Thoracic aorta (tissue), 2 donors: Measurements from ENCODE around the gene DPF1. TPM values are rescaled to one million over a fixed set of nuclear protein-coding genes. Genes with fewer than 3 reads are reported as not detected.
"Not testable (repeated sequence)": the region's sequence is repeated elsewhere in the genome, so short reads cannot be mapped to it uniquely, and the experiment has no call there.

ENCODE experiments used
- ATAC-seq: fragments of 150-250 bp; one replicate; pipeline ENCODE4 v1.8.0; 2017; ENCODE audit warnings: low read depth; ENCODE audit not compliant: insufficient number of reproducible peaks, low FRiP score
- DNase-seq: peaks from one replicate; pipeline ENCODE4 v3.0.0-alpha.2; 2020; ENCODE audit warnings: low spot score
- H3K27ac ChIP-seq, 2 donors: fragments of 200-600 bp; sonication (generic); 1 replicate in 1 of 2; 2 replicates in 1 of 2; pipeline ENCODE4 v1.5.1; 2016; ENCODE audit warnings: mild to moderate bottlenecking in 2 of 2, moderate library complexity in 2 of 2
- H3K27me3 ChIP-seq: fragments of 200-600 bp; sonication (generic); replicated peaks from 2 replicates; pipeline ENCODE4 v1.6.0; 2016; ENCODE audit warnings: mild to moderate bottlenecking; ENCODE audit not compliant: insufficient read depth
- H3K36me3 ChIP-seq: fragments of 200-600 bp; sonication (generic); one replicate; pipeline ENCODE4 v1.5.1; 2016
- H3K4me1 ChIP-seq, 2 donors: fragments of 200-600 bp; sonication (generic); 1 replicate in 1 of 2; 2 replicates in 1 of 2; pipeline versions ENCODE4 v1.5.1 to v1.6.0; 2016; ENCODE audit warnings: low read depth in 2 of 2, mild to moderate bottlenecking in 1 of 2; ENCODE audit not compliant: control insufficient read depth in 1 of 2
- H3K4me3 ChIP-seq: fragments of 200-600 bp; sonication (generic); 2 replicates; pipeline ENCODE4 v1.5.1; 2016; ENCODE audit warnings: mild to moderate bottlenecking
- H3K9me3 ChIP-seq: fragments of 200-600 bp; sonication (generic); 2 replicates; pipeline ENCODE4 v1.5.1; 2016
- total RNA-seq, 2 donors: library from RNA; depleted of rRNA; stranded (reverse); fragments of >200 nt; gene quantifications; one replicate each; pipeline versions ENCODE4 v1.1.0 to v1.2.3, GENCODE V29; 2016
- TF ChIP-seq, protein P1 (sequence below): fragments of 200-600 bp; sonication (generic); IDR thresholded peaks from one replicate; pipeline ENCODE4 v1.5.1; 2019; ENCODE audit warnings: antibody characterized with exemption

The DPF1 gene
- total RNA-seq, 2 donors from 2014 or later: 0.85 to 1.2 TPM

DNA sequence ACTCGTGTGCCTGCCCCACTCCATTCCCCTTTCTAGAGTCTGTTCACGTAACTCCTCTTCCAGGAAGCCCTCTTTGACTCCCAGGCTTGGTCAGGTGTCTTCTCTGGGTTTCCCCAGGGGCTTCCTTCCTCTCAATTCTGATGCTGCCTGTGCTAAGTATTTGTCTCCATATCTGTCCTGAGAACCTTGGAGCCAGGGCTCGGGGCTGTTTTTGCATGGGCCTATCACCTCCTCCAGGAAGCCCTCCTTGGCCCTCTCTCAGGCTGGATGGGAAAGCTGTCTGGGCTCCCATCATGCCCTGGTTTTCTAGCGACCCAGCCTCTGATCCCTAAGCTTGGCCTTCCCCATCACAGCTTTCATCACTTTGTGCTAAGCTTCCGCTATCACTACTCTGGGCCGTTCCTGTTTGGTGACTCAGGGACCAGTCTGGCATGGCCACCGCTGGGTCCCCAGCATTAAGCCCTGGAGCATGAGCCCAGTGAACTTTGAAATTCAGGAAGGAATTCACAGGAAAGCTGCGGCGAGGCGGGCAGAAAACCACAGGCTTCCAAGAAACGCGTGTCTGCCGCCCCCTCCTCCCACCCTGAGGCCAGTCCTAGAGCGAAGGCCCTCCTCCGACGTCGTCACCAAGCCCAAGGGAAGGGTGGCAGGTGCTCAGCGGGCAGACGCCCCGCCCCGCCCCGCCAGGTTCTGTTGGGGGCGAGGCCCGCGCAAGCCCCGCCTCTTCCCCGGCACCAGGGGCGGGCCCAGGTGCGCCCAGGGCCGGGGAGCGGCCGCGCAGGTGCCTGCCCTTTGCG lies 39.9 kb upstream of the DPF1 start:
- H3K4me3 ChIP-seq: peak overlapping the region; percentile 83
- H3K4me1 ChIP-seq: peaks cover 26 to 49% of the 10 kb centered on the region in 2 donors
- TF ChIP-seq, protein P1, sequence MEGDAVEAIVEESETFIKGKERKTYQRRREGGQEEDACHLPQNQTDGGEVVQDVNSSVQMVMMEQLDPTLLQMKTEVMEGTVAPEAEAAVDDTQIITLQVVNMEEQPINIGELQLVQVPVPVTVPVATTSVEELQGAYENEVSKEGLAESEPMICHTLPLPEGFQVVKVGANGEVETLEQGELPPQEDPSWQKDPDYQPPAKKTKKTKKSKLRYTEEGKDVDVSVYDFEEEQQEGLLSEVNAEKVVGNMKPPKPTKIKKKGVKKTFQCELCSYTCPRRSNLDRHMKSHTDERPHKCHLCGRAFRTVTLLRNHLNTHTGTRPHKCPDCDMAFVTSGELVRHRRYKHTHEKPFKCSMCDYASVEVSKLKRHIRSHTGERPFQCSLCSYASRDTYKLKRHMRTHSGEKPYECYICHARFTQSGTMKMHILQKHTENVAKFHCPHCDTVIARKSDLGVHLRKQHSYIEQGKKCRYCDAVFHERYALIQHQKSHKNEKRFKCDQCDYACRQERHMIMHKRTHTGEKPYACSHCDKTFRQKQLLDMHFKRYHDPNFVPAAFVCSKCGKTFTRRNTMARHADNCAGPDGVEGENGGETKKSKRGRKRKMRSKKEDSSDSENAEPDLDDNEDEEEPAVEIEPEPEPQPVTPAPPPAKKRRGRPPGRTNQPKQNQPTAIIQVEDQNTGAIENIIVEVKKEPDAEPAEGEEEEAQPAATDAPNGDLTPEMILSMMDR: no peak
- H3K36me3 ChIP-seq: no peaks in the 10 kb centered on the region
- H3K27me3 ChIP-seq: no peaks in the 10 kb centered on the region
- no peaks in the 10 kb centered on the region for H3K9me3 ChIP-seq
- ATAC-seq: peak; percentile 23
- peak; percentile 46 for DNase-seq
- H3K27ac ChIP-seq: peak overlapping the region; percentile 99 to 100

DNA sequence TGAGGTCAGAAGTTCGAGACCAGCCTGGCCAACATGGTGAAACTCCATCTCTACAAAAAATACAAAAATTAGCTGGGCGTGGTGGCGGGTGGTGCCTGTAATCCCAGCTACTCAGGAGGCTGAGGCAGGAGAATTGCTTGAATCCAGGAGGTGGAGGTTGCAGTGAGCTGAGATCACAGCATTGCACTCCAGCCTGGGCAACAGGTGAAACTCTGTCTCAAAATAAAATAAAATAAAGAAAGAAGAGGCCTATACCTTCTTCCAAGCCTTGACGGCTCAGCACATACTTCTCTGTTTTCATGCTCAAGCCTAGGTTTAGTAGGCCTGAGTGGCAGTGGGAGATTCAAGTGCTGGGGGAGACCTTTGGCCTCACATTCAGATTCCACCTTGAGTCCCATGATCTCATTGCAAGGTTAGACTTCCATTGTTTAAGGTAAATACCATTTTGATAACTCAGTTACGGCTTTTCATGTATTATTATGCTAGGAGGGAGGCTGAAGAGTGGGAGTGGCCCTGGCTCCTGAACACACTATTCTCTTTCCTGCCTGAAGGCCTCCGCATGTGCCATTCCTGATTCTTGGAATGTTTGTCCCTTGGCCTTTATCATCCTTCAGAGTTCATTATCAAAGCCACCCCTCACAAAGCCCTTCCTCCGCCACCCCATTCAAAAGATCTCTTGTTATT lies 38.7 kb upstream of the DPF1 start:
- H3K9me3 ChIP-seq: no peaks in the 10 kb centered on the region
- H3K4me3 ChIP-seq: no peak overlapping the region
- DNase-seq (no peak), ATAC-seq (no peak)
- H3K27ac ChIP-seq: peak overlapping the region in 1 of 2 donors; percentile 99
- H3K4me1 ChIP-seq: peaks cover 18 to 37% of the 10 kb centered on the region in 2 donors
- no peaks in the 10 kb centered on the region for H3K36me3 ChIP-seq
- TF ChIP-seq, protein P1: no peak
- H3K27me3 ChIP-seq: no peaks in the 10 kb centered on the region

- ATAC-seq, H3K36me3 ChIP-seq, H3K9me3 ChIP-seq, DNase-seq, H3K4me3 ChIP-seq, H3K27me3 ChIP-seq, H3K27ac ChIP-seq: not testable (repeated sequence)
- H3K4me1 ChIP-seq: peaks cover 17 to 33% of the 10 kb centered on the region in 2 donors
Measured at GRCh38 chr19:38261942-38262341, 37.9 kb upstream of the DPF1 start.

GRCh38 chr19:38255383-38256014 lies 31.5 kb upstream of the DPF1 start:
- TF ChIP-seq, protein P1: no peak
- Histone ChIP-seq H3K4me1 (peaks cover 11 to 55% of the 10 kb centered on the region in 2 donors), H3K36me3 (peaks cover 3% of the 10 kb centered on the region), H3K4me3 (peak overlapping the region; percentile 90), H3K27ac (peak overlapping the region; percentile 95 to 98), H3K9me3 (no peaks in the 10 kb centered on the region), H3K27me3 (no peaks in the 10 kb centered on the region)
- DNase-seq: no peak
- no peak for ATAC-seq

- Histone ChIP-seq H3K4me1 (peaks cover 20 to 69% of the 10 kb centered on the region in 2 donors), H3K36me3 (peaks cover 3% of the 10 kb centered on the region), H3K27ac (peak overlapping the region; percentile 95 to 98), H3K4me3 (peak overlapping the region; percentile 90), H3K27me3 (no peaks in the 10 kb centered on the region), H3K9me3 (no peaks in the 10 kb centered on the region)
- TF ChIP-seq, protein P1: no peak
- ATAC-seq: no peak
- DNase-seq: no peak
Measured at GRCh38 chr19:38253788-38254187, 29.8 kb upstream of the DPF1 start.
